ENCODE measurements around the gene HK1. TPM values are rescaled to one million over a fixed set of nuclear protein-coding genes. Genes with fewer than 3 reads are reported as not detected.

The HK1 gene
- total RNA-seq, 3 donors from 2014 or later, result 51.2 to 63.4 (median 57.4) TPM

DNA sequence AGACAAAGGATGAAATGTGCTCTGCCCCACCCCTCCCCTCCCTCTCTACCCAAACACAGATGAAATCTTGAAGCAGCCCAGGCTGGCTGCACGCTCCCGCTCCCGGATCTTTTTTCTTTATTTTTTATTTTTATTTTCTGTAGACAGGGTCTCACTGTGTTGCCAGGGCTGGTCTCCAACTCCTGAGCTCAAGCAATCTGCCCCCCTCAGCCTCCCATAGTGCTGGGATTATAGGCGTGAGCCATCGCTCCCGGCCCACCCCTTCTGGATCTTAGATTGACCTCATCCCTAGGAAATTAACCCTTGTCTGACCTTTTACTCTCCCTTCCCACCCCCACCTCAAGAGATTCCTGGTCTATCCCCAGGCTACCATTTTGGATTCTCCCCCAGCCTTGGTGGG lies 124.1 kb downstream of the HK1 start:
- H3K27me3 ChIP-seq, result no peaks in the 10 kb centered on the region
- TF ChIP-seq POLR2AphosphoS5 (IDR thresholded peaks at IDR 0.05) (no peak), POLR2A (IDR thresholded peaks at IDR 0.05) (no peak), CTCF (IDR thresholded peaks at IDR 0.05) (no peak)
- peaks cover 8% of the 10 kb centered on the region for H3K36me3 ChIP-seq
- no peaks in the 10 kb centered on the region for H3K9me3 ChIP-seq
- no peak for DNase-seq (ENCODE audit: low spot score in 2 of 2)
- no peaks in the 10 kb centered on the region for H3K4me1 ChIP-seq
- no peak overlapping the region for H3K27ac ChIP-seq
- H3K4me3 ChIP-seq, result no peak overlapping the region
- intact Hi-C loops (cut with DNase I; ENCODE audit: low total_unique reads), result no loop called here

- TF ChIP-seq POLR2A (IDR thresholded peaks at IDR 0.05) (no peak), POLR2AphosphoS5 (IDR thresholded peaks at IDR 0.05) (no peak), CTCF (IDR thresholded peaks at IDR 0.05) (no peak)
- H3K4me3 ChIP-seq, result no peak overlapping the region
- no peaks in the 10 kb centered on the region for H3K27me3 ChIP-seq
- no peak for DNase-seq (ENCODE audit: low spot score in 2 of 2)
- H3K36me3 ChIP-seq, result peaks cover 8% of the 10 kb centered on the region
- no peaks in the 10 kb centered on the region for H3K4me1 ChIP-seq
- intact Hi-C loops (cut with DNase I; ENCODE audit: low total_unique reads), result no loop called here
- no peak overlapping the region for H3K27ac ChIP-seq
- H3K9me3 ChIP-seq, result no peaks in the 10 kb centered on the region
These were observed 124.8 kb downstream of the HK1 start for GRCh38 chr10:69403066-69403465.

DNA sequence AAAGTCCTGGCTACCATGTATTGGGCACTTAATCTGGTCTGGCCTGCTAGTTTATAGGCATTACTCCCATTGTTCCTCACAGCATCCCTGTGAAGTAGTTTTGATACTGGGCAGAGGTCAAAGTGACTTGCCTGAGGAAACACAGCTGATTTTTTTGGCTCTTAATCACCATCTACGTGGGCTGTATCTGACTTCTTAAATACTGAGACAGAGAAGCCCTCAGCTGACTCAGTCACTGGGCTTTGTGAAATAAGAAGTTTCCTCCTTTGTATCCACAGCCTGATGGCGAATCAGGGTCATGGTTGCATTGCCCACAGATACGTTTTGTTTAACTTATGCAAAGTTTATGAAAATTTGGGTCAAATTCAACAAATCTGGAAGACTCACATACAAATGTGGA lies 125.2 kb downstream of the HK1 start:
- TF ChIP-seq POLR2AphosphoS5 (IDR thresholded peaks at IDR 0.05), result no peak
- TF ChIP-seq POLR2A (IDR thresholded peaks at IDR 0.05), result no peak
- no peak for TF ChIP-seq CTCF (IDR thresholded peaks at IDR 0.05)
- H3K4me3 ChIP-seq, result no peak overlapping the region
- peaks cover 8% of the 10 kb centered on the region for H3K36me3 ChIP-seq
- H3K27ac ChIP-seq, result no peak overlapping the region
- intact Hi-C loops (cut with DNase I; ENCODE audit: low total_unique reads), result no loop called here
- no peaks in the 10 kb centered on the region for H3K27me3 ChIP-seq
- DNase-seq (ENCODE audit: low spot score in 2 of 2), result no peak
- no peaks in the 10 kb centered on the region for H3K4me1 ChIP-seq
- H3K9me3 ChIP-seq, result no peaks in the 10 kb centered on the region

DNA sequence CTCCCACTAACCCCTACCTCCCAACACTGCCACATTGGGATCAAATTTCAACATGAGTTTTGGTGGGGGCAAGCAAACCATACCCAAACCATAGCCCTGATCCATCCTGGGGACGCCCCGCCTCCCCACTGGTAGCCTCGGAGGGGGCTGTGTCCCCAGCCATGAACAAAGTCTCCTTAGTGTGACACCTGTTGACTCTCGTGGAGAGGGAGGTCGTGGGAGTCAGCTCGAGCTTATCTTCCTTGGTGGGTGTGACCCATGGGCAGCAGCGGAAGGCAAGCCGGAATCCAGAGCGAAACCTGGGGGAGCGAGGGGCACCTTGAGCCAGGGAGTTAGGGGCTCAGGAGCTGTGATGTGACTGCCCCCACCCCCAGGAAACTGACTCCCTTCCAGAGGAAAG lies 126.5 kb downstream of the HK1 start:
- intact Hi-C loops (cut with DNase I; ENCODE audit: low total_unique reads), result loop anchor here (5.0 kb wide), 1 partner anchor 167 kb away; no protein-coding TSS in a partner anchor
- no peaks in the 10 kb centered on the region for H3K9me3 ChIP-seq
- H3K36me3 ChIP-seq, result peaks cover 8% of the 10 kb centered on the region
- DNase-seq (ENCODE audit: low spot score in 2 of 2), result no peak
- H3K4me1 ChIP-seq, result no peaks in the 10 kb centered on the region
- TF ChIP-seq POLR2AphosphoS5 (IDR thresholded peaks at IDR 0.05), result no peak
- no peak for TF ChIP-seq POLR2A (IDR thresholded peaks at IDR 0.05)
- no peak for TF ChIP-seq CTCF (IDR thresholded peaks at IDR 0.05)
- H3K27ac ChIP-seq, result peak overlapping the region; percentile 2 to 32
- H3K4me3 ChIP-seq, result no peak overlapping the region
- no peaks in the 10 kb centered on the region for H3K27me3 ChIP-seq

- intact Hi-C loops (cut with DNase I; ENCODE audit: low total_unique reads), result loop anchor here (5.0 kb wide), 1 partner anchor 168 kb away; no protein-coding TSS in a partner anchor
- H3K27me3 ChIP-seq, result no peaks in the 10 kb centered on the region
- no peaks in the 10 kb centered on the region for H3K9me3 ChIP-seq
- peak overlapping the region; percentile 2 to 79 for H3K27ac ChIP-seq
- no peak for DNase-seq (ENCODE audit: low spot score in 2 of 2)
- no peak overlapping the region for H3K4me3 ChIP-seq
- TF ChIP-seq POLR2A (IDR thresholded peaks at IDR 0.05), result no peak
- TF ChIP-seq CTCF (IDR thresholded peaks at IDR 0.05), result no peak
- TF ChIP-seq POLR2AphosphoS5 (IDR thresholded peaks at IDR 0.05), result no peak
- no peaks in the 10 kb centered on the region for H3K4me1 ChIP-seq
- H3K36me3 ChIP-seq, result peaks cover 8% of the 10 kb centered on the region
These were observed 126.9 kb downstream of the HK1 start for GRCh38 chr10:69405221-69405620.

Measured in breast epithelium (tissue), 4 donors.